OCI-LY1 (cell line): ENCODE results near the gene CD83.

Source experiments
- H2AFZ ChIP-seq: fragments of 200-600 bp; sonication (generic), shearing (Covaris generic); 2 replicates; pipeline ENCODE4 v1.6.0; 2014; ENCODE audit warnings: antibody characterized with exemption, mild to moderate bottlenecking, low read length
- H3F3A ChIP-seq: fragments of 200-600 bp; sonication (generic), shearing (Covaris generic); 2 replicates; pipeline ENCODE4 v1.6.0; 2014; ENCODE audit warnings: mild to moderate bottlenecking, antibody characterized with exemption, low read length, moderate library complexity; ENCODE audit not compliant: insufficient read depth
- H3K27ac ChIP-seq: fragments of 200-600 bp; sonication (generic); 2 replicates; pipeline ENCODE4 v1.5.1; 2014; ENCODE audit warnings: low read length, mixed run types, mild to moderate bottlenecking, low read depth; ENCODE audit not compliant: poor library complexity, severe bottlenecking
- H3K27me3 ChIP-seq: fragments of 200-600 bp; sonication (generic); 2 replicates; pipeline ENCODE4 v1.6.0; 2014; ENCODE audit warnings: antibody characterized with exemption, mild to moderate bottlenecking, low read length, moderate library complexity; ENCODE audit not compliant: insufficient read depth
- H3K36me3 ChIP-seq: fragments of 200-600 bp; sonication (generic); 2 replicates; pipeline ENCODE4 v1.6.1; 2014; ENCODE audit warnings: mild to moderate bottlenecking, antibody characterized with exemption, low read length, moderate library complexity, mixed read lengths; ENCODE audit not compliant: insufficient read depth
- H3K4me1 ChIP-seq: fragments of 200-600 bp; sonication (generic); 2 replicates; pipeline ENCODE4 v1.5.1; 2014; ENCODE audit warnings: mild to moderate bottlenecking, low read length, moderate library complexity; ENCODE audit not compliant: insufficient read depth, severe bottlenecking
- H3K4me2 ChIP-seq: fragments of 200-600 bp; sonication (generic), shearing (Covaris generic); 2 replicates; pipeline ENCODE4 v1.6.1; 2014; ENCODE audit warnings: low read length
- H3K4me3 ChIP-seq: fragments of 200-600 bp; sonication (generic); 2 replicates; pipeline ENCODE4 v1.5.1; 2014; ENCODE audit warnings: low read length, low read depth, mild to moderate bottlenecking, mixed read lengths; ENCODE audit not compliant: poor library complexity, severe bottlenecking
- H3K79me2 ChIP-seq: fragments of 200-600 bp; shearing (Covaris generic); 2 replicates; pipeline ENCODE4 v1.6.1; 2016; ENCODE audit warnings: mixed run types, low read length, mixed read lengths; ENCODE audit not compliant: insufficient read depth
- H3K9ac ChIP-seq: fragments of 200-600 bp; sonication (generic), shearing (Covaris generic); 2 replicates; pipeline ENCODE4 v1.6.1; 2014; ENCODE audit warnings: mild to moderate bottlenecking, low read length, mixed read lengths
- H3K9me2 ChIP-seq: fragments of 200-600 bp; sonication (generic), shearing (Covaris generic); 2 replicates; pipeline ENCODE4 v1.6.1; 2014; ENCODE audit warnings: low read depth, mild to moderate bottlenecking, low read length, mixed read lengths
- H3K9me3 ChIP-seq: fragments of 200-600 bp; shearing (Covaris generic); 2 replicates; pipeline ENCODE4 v1.6.1; 2014; ENCODE audit warnings: low read length, mixed read lengths
- H4K20me1 ChIP-seq: fragments of 200-600 bp; sonication (generic), shearing (Covaris generic); 2 replicates; pipeline ENCODE4 v1.6.0; 2016; ENCODE audit warnings: mild to moderate bottlenecking, low read length; ENCODE audit not compliant: insufficient read depth
- EZH2 ChIP-seq: fragments of 200-600 bp; sonication (generic), shearing (Covaris generic); IDR thresholded peaks from 2 replicates; pipeline ENCODE4 v1.8.0; 2017; ENCODE audit warnings: borderline replicate concordance, mixed run types, mild to moderate bottlenecking, antibody characterized with exemption, low read length, moderate library complexity, mixed read lengths
- TF ChIP-seq, protein P1 (sequence below): fragments of 200-600 bp; sonication (generic), shearing (Covaris generic); IDR thresholded peaks from 2 replicates; pipeline ENCODE4 v1.5.1; 2017; ENCODE audit warnings: mild to moderate bottlenecking, antibody characterized with exemption, low read length, moderate library complexity, mixed read lengths

The CD83 gene, protein sequence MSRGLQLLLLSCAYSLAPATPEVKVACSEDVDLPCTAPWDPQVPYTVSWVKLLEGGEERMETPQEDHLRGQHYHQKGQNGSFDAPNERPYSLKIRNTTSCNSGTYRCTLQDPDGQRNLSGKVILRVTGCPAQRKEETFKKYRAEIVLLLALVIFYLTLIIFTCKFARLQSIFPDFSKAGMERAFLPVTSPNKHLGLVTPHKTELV

DNA sequence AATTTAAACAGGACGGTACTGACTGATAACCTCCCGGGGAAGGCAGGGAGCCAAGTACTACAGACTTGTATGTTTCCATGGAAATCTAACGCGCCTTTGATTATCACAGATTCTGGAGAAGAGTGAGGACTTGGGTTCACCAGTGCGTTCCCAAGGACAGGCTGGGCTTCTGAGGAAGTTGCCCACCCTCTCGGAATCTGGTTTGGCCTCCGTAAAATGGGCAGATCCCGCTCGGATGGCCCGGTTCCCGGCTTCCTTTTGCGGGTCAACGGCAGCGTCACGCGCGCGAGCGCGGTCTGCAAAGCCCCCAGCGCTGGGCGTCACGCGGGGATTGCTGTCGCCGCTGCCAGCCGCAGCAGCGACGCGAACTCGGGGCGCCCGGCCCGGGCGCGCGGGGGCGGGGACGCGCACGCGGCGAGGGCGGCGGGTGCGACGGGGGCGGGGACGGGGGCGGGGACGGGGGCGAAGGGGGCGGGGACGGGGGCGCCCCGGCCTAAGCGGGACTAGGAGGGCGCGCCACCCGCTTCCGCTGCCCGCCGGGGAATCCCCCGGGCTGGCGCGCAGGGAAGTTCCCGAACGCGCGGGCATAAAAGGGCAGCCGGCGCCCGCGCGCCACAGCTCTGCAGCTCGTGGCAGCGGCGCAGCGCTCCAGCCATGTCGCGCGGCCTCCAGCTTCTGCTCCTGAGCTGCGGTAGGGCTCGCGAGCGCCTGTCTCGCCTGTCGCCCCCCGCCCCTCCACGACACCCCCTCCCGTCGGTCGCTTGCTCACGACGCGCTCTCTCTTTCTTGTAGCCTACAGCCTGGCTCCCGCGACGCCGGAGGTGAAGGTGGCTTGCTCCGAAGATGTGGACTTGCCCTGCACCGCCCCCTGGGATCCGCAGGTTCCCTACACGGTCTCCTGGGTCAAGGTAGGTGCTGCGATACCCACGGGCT is at the start of gene CD83:
Gene CD83 (plus strand): TSS at position 615 of the 933 bp plus-strand sequence. CDS start 40 bp downstream, at position 655.
- Histone ChIP-seq H4K20me1 (no peaks in the 10 kb centered on the region), H3K4me3 (peak within 1 kb of the TSS; percentile 74), H3K36me3 (peaks cover 12% of the 10 kb centered on the region; the same call in 1 of the 2 replicates), H3K4me1 (peaks cover 47% of the 10 kb centered on the region), H3K9me2 (no peaks in the 10 kb centered on the region), H3F3A (peaks cover 6% of the 10 kb centered on the region; the same call in 1 of the 2 replicates), H2AFZ (peak within 1 kb of the TSS; percentile 78; the same call in 1 of the 2 replicates), H3K9me3 (no peaks in the 10 kb centered on the region), H3K79me2 (0 out of 2 replicates have a peak, but pooled peaks cover 5% of the 10 kb centered on the region), H3K27ac (peak within 1 kb of the TSS; percentile 29), H3K27me3 (no peaks in the 10 kb centered on the region), H3K4me2 (peak within 1 kb of the TSS; percentile 96), H3K9ac (peak within 1 kb of the TSS; percentile 76)
- no peak for TF ChIP-seq EZH2
- TF ChIP-seq, protein P1, sequence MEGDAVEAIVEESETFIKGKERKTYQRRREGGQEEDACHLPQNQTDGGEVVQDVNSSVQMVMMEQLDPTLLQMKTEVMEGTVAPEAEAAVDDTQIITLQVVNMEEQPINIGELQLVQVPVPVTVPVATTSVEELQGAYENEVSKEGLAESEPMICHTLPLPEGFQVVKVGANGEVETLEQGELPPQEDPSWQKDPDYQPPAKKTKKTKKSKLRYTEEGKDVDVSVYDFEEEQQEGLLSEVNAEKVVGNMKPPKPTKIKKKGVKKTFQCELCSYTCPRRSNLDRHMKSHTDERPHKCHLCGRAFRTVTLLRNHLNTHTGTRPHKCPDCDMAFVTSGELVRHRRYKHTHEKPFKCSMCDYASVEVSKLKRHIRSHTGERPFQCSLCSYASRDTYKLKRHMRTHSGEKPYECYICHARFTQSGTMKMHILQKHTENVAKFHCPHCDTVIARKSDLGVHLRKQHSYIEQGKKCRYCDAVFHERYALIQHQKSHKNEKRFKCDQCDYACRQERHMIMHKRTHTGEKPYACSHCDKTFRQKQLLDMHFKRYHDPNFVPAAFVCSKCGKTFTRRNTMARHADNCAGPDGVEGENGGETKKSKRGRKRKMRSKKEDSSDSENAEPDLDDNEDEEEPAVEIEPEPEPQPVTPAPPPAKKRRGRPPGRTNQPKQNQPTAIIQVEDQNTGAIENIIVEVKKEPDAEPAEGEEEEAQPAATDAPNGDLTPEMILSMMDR: peak; percentile 37; the same call in 1 of the 2 replicates

DNA sequence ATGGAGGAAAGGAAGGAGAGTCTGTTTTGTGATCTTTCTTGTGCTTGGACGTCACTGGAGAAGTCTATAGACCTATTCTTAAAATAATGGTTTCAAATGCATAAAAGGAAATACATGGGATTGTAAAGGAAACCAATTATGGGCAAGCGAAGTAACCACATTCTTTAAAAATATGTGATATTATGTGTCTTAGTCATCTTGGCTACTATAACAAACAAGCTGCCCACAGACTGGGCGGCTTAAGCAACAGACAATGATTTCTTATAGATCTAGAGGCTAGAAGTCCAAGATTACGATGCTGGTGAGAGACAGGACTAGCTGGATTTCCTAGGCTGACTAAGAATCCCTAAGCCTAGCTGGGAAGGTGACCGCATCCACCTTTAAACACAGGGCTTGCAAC is 49.4 kb upstream of the CD83 start:
- TF ChIP-seq, protein P1: no peak
- no peak for TF ChIP-seq EZH2
- H3K27me3 ChIP-seq: no peaks in the 10 kb centered on the region
- no peaks in the 10 kb centered on the region for H3K9me2 ChIP-seq
- no peaks in the 10 kb centered on the region for H4K20me1 ChIP-seq
- H3K79me2 ChIP-seq: no peaks in the 10 kb centered on the region
- no peaks in the 10 kb centered on the region for H3K4me1 ChIP-seq
- H2AFZ ChIP-seq: no peak overlapping the region
- H3K36me3 ChIP-seq: no peaks in the 10 kb centered on the region
- no peak overlapping the region for H3K27ac ChIP-seq
- no peak overlapping the region for H3K4me2 ChIP-seq
- no peaks in the 10 kb centered on the region for H3F3A ChIP-seq
- no peak overlapping the region for H3K4me3 ChIP-seq
- no peaks in the 10 kb centered on the region for H3K9me3 ChIP-seq
- no peak overlapping the region for H3K9ac ChIP-seq

DNA sequence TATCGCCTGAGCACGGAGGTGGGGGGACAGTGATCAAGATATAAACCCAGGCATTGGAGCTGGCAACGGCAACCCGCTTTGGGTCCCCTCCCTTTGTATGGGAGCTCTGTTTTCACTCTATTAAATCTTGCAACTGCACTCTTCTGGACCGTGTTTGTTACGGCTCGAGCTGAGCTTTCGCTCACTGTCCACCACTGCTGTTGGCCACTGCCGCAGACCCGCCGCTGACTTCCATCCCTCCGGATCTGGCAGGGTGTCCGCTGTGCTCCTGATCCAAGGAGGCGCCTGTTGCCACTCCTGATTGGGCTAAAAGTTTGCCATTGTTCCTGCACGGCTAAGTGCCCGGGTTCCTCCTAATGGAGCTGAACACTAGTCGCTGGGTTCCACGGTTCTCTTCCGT is 48.9 kb upstream of the CD83 start:
- H3K4me2 ChIP-seq: no peak overlapping the region
- H3K9me2 ChIP-seq: no peaks in the 10 kb centered on the region
- H3F3A ChIP-seq: no peaks in the 10 kb centered on the region
- H2AFZ ChIP-seq: no peak overlapping the region
- H3K9me3 ChIP-seq: no peaks in the 10 kb centered on the region
- no peaks in the 10 kb centered on the region for H3K36me3 ChIP-seq
- H4K20me1 ChIP-seq: no peaks in the 10 kb centered on the region
- no peak overlapping the region for H3K4me3 ChIP-seq
- TF ChIP-seq EZH2: no peak
- TF ChIP-seq, protein P1: no peak
- H3K79me2 ChIP-seq: no peaks in the 10 kb centered on the region
- no peak overlapping the region for H3K27ac ChIP-seq
- H3K9ac ChIP-seq: no peak overlapping the region
- no peaks in the 10 kb centered on the region for H3K4me1 ChIP-seq
- H3K27me3 ChIP-seq: no peaks in the 10 kb centered on the region
